ENCODE data around the gene XRCC3.

XRCC3 gene

GRCh38 chr14:103707329-103708263 is 7.7 kb downstream of the XRCC3 start:
- in situ Hi-C loops (cut with HindIII; ENCODE audit: low sequenced_read_pairs): no loop called here

DNA sequence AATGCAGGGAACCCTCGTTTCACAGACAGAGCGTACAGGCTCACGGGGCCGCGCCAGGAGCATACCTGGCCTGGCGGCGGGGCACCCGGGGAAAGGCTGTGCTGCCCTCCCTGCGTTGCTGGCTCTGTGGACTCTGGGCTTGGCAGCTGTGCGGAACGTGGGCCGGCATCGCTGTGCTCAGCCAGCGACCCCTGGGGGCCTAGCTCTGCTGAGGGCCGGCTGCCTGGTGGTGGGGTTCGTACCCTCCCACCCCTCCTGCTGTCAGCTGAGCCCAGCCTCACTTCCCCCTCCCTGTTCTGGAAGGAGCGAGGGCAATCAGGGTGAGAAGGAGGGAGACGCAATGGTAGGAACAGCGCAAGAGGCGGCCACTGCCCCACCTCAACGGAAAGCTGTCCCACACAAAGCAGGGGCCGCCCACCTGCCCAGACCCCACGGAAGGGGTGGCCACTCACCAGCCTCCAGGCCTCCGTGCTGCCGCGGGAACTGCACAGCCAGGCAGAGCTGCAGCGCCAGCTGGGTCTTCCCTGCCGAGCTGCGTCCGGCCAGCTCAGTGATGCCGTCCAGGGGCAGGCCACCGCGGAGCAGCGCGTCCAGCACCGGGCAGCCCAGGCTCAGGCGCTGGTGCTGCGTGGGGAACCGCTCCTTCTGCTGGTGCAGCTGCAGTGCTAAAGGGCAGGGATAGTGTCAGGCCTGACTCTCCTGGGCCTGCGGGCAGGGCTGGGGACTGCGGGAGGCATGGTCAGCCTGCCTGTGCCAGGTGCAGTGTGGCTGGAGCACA is 8.5 kb downstream of the XRCC3 start:
- in situ Hi-C loops (cut with HindIII; ENCODE audit: low sequenced_read_pairs): no loop called here

- in situ Hi-C loops (cut with HindIII; ENCODE audit: low sequenced_read_pairs): no loop called here
Observed at GRCh38 chr14:103705504-103706284, 9.6 kb downstream of the XRCC3 start.

- in situ Hi-C loops (cut with HindIII; ENCODE audit: low sequenced_read_pairs): no loop called here
Observed at GRCh38 chr14:103705118-103705503, 10.1 kb downstream of the XRCC3 start.

DNA sequence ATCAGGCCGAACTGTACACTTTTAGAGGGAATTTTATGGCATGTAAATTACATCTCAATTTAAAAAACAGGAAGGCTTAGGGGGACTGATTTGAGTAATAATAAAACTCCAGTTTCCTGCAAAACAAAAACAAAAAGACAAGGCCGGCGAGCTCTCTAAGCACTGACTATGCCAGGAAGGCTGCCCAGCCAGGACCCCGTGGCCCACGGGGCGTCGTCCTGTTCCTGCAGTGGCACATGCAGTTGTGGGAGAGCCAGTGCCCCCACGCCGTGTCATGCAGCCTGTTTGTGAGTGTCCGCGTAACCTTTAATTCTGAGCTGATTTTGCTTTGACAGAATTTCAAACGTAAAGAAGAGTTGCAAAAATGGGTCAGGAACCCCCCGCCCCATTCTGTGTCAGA is 10.5 kb downstream of the XRCC3 start:
- in situ Hi-C loops (cut with HindIII; ENCODE audit: low sequenced_read_pairs): no loop called here

DNA sequence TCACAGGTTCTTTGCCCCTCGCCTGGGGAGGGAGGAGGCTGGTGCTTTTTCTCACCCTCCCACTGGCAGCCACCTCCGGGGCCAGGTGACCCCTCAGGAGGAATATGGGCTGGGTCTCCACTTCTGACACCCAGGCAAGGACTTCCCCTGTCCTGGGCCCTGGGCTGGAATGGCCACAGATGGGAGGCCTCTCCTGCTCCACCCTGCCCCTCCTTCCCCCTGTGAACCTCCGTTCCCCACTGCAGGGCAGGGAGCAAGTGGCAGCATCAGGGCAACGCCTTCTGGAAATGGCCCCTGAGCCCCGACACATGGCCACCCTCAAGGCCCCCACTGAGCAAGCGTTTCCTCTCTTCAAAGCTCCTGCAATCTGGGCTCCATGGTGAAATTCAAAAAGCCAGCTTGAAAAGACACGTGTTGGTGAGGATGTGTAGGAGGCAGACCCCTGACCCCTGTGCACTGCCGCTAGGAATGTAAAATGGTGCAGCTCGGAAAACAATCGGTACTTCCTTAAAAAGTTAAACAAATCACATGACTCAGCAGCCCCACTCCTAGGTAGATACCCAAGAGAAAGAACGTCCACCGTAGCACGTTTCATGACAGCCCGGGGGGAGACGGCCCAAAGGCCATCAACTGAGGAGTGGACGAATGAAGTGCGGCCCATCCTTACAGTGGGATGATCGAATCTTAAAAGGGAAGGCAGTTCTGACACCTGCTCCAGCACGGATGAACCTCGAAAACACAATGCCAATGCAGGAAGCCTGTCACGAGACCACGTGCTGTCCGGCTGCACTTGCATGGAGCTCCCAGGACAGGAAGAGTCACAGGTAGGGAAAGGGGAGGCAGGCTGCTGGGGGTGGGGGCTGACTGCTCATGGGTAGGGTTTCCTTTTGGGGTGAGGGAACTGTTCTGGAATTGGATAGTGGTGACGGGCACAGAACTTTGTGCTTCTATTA is 11.5 kb downstream of the XRCC3 start:
- in situ Hi-C loops (cut with HindIII; ENCODE audit: low sequenced_read_pairs): no loop called here

DNA sequence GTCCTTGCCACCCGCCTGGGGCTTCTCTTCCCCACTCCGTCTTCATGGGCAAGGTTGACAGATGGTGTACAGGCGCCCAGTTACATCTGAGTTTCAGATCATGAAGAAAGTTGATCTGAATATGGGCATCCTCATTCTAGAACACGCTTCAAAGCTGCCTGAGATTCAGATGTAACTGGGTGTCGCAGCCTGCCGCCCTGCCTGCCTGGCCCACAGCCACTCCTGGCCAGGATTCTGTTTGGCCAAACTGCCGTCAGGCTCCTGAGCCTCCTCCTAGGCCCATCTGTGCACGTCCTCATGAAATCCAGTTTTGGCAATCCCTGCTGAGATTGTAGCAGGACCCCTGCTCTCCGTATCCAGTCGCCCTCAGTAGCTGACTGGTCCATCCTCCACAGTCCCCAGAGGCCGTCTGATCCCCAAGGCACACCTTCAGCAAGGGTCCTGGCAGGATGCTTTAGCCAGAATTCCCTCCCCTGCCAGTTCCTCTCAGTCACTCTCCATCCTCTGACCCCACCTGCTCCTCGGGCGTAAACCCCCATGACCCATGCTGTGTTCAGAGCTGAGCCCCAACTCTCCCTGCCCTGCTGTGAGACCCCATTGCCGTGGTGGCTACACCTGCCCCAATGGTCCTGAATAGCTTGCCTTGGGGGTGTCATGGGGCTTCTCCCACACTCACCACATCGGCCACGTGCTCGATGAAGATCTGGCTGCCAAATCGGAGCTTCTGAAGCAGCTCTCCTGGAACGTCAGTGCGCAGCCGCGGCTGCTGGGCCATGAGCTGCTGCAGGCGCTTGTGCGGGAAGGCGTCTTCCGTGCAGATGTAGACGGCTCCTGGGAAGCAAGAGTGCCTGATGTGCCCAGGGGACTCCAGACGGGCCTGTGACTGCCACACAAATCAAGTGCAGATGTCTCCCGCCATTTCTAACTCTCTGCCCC is 12.5 kb downstream of the XRCC3 start:
- in situ Hi-C loops (cut with HindIII; ENCODE audit: low sequenced_read_pairs): no loop called here

GRCh38 chr14:103702095-103702494 is 13.2 kb downstream of the XRCC3 start:
- in situ Hi-C loops (cut with HindIII; ENCODE audit: low sequenced_read_pairs): no loop called here

- in situ Hi-C loops (cut with HindIII; ENCODE audit: low sequenced_read_pairs): no loop called here
Observed at GRCh38 chr14:103700753-103701490, 14.3 kb downstream of the XRCC3 start.

GRCh38 chr14:103699901-103700752 is 15.1 kb downstream of the XRCC3 start:
- in situ Hi-C loops (cut with HindIII; ENCODE audit: low sequenced_read_pairs): no loop called here

- in situ Hi-C loops (cut with HindIII; ENCODE audit: low sequenced_read_pairs): no loop called here
Observed at GRCh38 chr14:103699261-103699661, 16.0 kb downstream of the XRCC3 start.

GRCh38 chr14:103698380-103699260 is 16.6 kb downstream of the XRCC3 start:
- in situ Hi-C loops (cut with HindIII; ENCODE audit: low sequenced_read_pairs): no loop called here

DNA sequence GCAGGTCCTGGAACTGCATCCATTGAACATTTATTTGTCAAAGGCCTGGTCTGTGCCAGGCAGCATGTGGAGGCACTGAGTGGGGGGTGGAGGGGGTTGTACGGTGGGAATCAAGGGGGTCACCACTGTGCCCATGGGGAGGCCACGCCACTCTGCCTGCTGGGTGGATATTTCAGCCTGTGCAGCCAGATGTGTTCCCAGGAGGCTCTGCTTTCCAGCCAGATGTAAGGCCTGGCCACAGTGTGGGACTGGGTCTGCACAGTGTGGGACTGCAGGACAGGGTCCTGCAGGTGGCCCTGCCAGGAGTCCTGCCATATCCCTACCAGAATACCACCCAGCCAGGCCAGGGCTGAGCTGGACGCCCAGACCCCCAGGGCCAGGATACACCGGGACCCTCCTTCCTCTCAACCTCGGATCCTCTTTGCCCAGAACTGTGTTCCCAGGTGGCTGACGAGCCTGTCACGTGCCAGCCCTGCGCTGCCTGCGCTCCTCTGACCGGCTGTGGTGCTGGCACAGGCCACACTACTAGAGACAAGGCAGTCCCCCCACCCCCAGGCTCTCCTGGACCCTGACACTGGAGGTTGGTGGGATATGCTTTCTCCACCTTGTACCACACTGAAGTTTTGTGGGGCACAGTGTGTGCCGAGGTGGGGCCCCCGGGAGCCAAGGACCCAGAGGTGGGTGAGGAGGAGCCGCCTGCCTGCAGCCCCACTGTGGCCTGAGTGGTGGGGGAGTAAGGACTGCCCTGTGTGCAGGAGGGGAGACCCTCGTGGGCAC is 17.5 kb downstream of the XRCC3 start:
- in situ Hi-C loops (cut with HindIII; ENCODE audit: low sequenced_read_pairs): no loop called here

DNA sequence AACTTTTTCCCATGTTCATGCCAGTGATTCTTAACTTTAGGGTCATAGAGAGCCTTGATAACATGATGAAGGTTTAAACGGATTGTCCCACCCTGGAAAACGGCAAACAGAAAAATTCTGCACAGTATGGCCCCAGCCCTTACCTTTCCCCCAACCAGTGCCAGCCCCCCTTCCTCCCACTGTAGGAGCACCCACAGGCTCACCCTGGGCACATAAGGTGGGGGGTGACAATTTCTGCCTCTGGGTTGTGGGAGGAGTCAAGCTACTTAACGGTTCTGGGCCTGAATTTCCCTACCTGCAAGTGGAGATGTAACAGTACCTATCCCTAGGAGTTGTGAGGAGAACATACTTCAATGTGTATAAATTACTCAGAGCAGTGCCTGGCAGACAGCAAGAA is 18.0 kb downstream of the XRCC3 start:
- in situ Hi-C loops (cut with HindIII; ENCODE audit: low sequenced_read_pairs): no loop called here

DNA sequence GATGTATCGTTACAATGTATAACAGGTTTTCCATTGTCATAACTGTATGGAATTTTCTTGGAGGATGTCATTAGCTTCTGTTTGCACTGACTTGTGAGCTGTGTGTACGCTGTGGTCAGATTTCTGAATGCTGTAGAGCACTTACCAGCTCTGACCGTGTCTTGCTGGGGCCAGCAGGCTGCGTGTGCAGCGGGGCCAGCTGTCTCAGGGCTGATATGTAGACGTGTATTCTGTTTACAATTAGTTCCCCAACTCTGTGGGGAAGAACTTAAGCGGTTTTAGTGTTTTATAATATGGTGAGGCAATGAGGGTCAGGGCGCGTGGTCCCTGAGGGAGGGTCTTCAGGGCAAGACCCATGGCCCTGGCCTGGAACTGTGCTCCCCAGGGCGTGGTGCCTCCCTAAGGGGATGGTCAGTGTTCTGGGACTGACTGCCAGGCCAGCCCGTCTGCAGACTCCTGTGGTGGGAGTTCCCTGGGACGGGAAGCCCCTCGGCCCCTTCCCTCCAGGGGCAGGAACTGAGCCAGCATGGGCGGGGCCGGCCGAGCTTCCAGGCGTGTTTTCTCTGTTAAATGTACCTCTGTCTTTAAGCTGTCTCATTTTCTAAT is 18.7 kb downstream of the XRCC3 start:
- in situ Hi-C loops (cut with HindIII; ENCODE audit: low sequenced_read_pairs): no loop called here
